GM21737 (cell line): ENCODE measurements around the gene CHP2.

Source experiments
- ATAC-seq: cut with Tn5 transposase; IDR thresholded peaks from one replicate; pipeline ENCODE4 v1.9.1; 2021; ENCODE audit warnings: mild to moderate bottlenecking, moderate library complexity; ENCODE audit not compliant: unreplicated experiment

CHP2 gene

DNA sequence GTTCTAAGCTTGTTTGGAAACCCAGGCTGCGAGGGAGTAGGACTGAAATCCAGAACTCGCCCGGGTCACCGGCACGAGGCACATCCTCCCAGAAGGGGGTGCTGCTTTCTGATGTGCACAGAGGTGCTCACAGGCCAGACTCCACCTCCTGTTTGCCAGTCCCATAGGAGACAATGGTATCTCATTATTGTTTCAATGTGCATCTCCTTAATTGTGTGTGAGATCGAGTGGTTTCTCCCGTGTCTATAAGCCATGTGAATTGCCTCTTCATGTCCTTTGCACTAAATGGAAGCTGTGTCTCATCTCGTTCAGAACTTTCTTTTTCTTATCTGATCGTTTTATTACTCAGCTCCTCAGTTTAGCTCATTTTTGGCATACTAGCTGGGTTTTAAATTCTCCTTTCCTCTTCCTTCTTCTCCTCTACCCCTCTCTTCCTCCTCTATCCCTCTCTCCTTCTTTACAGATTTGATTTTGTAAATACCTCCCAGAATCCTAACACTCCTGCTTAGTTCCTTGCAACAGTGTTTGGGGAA lies 48.8 kb downstream of the CHP2 start:
- no peak for ATAC-seq

DNA sequence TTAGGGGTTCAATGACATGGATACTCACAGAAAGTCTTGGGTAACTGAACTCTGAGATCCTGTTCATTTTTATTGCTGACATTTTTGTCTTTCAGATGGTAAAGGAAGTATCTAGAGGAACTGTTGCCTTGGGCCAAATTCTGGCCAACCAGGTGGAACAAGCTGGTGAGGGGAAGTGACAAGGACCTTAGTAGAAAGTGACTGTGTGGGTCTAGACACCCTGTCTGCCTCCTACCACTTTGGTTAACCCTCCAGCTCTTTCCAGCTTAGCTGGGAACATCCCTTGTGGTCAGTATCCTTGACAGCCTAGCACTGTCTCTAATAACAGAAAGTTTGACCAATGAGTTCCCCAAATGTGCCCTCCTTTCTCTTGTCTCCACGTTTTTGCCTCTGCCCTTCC lies 52.2 kb downstream of the CHP2 start:
- no peak for ATAC-seq
